ENCODE data around the gene PIK3AP1. TPM values are rescaled to one million over a fixed set of nuclear protein-coding genes. Genes with fewer than 3 reads are reported as not detected.
A peak's percentile ranks its signal among the peaks of the same experiment; 100 is the strongest.

Gene PIK3AP1
- total and polyA plus RNA-seq, 7 experiments from 2014 or later: 0.46 to 68.1 (median 2.9) TPM

DNA sequence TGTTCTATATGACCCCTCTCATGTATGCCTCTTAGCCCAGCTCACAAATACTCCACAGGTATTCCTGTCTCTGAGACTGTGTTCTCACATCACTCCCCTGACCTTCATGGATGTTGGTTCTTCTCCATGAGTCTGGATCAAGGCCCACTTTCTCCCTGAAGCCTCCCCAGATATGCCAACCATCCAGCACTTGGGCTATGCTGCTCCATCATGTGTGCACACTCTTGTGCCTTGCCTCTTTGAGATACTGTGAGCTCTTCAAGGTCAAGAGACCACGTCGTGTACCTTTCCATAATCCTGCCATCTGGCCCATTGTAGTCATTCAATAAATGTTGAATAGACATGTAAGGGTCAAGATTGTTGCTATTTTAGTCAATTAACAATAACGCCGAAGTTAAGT, 103.4 kb downstream of the PIK3AP1 start:
- Histone ChIP-seq H3K27me3 (ENCODE audit: control insufficient read depth in 2 of 2, insufficient read depth in 2 of 2, low read length in 2 of 2) (no peaks in the 10 kb centered on the region), H3K4me3 (ENCODE audit: low read length) (no peak overlapping the region), H3K9me3 (ENCODE audit: control insufficient read depth in 2 of 3, low read length in 3 of 3) (no peaks in the 10 kb centered on the region), H3K4me1 (ENCODE audit: control insufficient read depth in 2 of 2, insufficient read depth in 2 of 2, low read length in 2 of 2) (no peaks in the 10 kb centered on the region), H3K27ac (ENCODE audit: low read depth, low read length) (no peak overlapping the region), H3K36me3 (ENCODE audit: control insufficient read depth in 2 of 3, insufficient read depth in 3 of 3, low read length in 3 of 3) (peaks cover 0 to 3% (median 0%) of the 10 kb centered on the region in 3 experiments)
- DNase-seq: no peak
- H3K27ac Mint-ChIP-seq: peak overlapping the region in 1 of 9 donors; percentile 5
- ChIA-PET POLR2A (interaction anchor here (0.8 kb wide), 1 partner anchor 16 kb away, joined by 3 read pairs; no protein-coding TSS in a partner anchor), CTCF (no interaction called here)
- no peaks in the 10 kb centered on the region for H3K9me3 Mint-ChIP-seq
- H3K4me1 Mint-ChIP-seq: peaks cover 0 to 2% (median 0%) of the 10 kb centered on the region in 7 donors
- intact Hi-C loops (cut with micrococcal nuclease): no loop called here
- ATAC-seq: no peak
- H3K27me3 Mint-ChIP-seq: no peaks in the 10 kb centered on the region
- no peak overlapping the region for H3K4me3 Mint-ChIP-seq
- H3K36me3 Mint-ChIP-seq: no peaks in the 10 kb centered on the region

DNA sequence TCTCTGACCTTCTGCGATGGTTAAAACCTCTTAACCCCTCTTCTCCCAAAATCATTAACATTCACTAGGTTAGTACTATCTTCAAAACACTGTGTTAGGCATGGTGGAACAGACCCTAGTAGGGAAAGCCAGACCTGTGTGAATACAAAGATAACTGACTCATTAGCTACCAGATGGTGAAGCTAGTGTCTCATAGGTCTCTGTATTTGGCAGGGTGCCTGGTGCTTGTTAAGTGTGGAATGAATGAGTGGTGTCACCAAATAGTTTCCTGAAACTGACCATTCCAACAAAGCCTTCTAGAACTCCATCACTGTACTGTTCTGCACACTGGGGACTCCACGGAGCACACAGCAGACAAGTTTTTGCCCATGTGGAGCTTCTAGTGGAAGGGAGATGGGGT, 105.8 kb downstream of the PIK3AP1 start:
- intact Hi-C loops (cut with micrococcal nuclease): no loop called here
- ChIA-PET CTCF (no interaction called here), POLR2A (no interaction called here)
- H3K4me1 Mint-ChIP-seq: peaks cover 0 to 11% (median 8%) of the 10 kb centered on the region in 7 donors
- H3K27ac Mint-ChIP-seq: no peak overlapping the region
- DNase-seq (no peak), ATAC-seq (no peak)
- no peaks in the 10 kb centered on the region for H3K36me3 Mint-ChIP-seq
- no peak overlapping the region for H3K4me3 Mint-ChIP-seq
- H3K36me3 ChIP-seq (ENCODE audit: control insufficient read depth in 2 of 3, insufficient read depth in 3 of 3, low read length in 3 of 3): peaks cover 0 to 3% (median 0%) of the 10 kb centered on the region in 3 experiments
- peaks cover 0 to 13% of the 10 kb centered on the region in 2 donors for H3K4me1 ChIP-seq (ENCODE audit: control insufficient read depth in 2 of 2, insufficient read depth in 2 of 2, low read length in 2 of 2)
- no peak overlapping the region for H3K4me3 ChIP-seq (ENCODE audit: low read length)
- H3K27me3 ChIP-seq (ENCODE audit: control insufficient read depth in 2 of 2, insufficient read depth in 2 of 2, low read length in 2 of 2): no peaks in the 10 kb centered on the region
- no peaks in the 10 kb centered on the region for H3K9me3 Mint-ChIP-seq
- H3K27me3 Mint-ChIP-seq: no peaks in the 10 kb centered on the region
- no peaks in the 10 kb centered on the region for H3K9me3 ChIP-seq (ENCODE audit: control insufficient read depth in 2 of 3, low read length in 3 of 3)
- no peak overlapping the region for H3K27ac ChIP-seq (ENCODE audit: low read depth, low read length)

DNA sequence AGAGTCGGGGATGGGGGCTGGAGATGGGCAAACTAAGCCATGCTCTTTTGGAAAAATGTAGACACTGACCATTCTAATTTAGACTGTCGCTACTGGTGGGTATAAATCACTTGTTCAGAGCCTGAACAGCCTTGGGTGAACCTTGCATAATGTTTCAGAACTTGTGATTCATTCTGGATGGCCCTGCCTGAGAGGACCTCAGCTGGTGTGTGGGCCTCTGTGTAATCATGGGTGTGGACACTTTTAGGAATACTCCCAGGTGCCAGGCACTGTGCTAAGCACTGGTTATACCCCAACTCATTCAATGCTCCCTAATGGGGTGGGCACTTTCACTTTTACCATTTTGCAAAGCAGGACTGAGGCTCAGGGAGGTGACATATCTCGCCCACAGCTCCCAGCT, 106.7 kb downstream of the PIK3AP1 start:
- DNase-seq: no peak
- Mint-ChIP-seq H3K27me3 (no peaks in the 10 kb centered on the region), H3K4me3 (no peak overlapping the region), H3K4me1 (peaks cover 0 to 11% (median 8%) of the 10 kb centered on the region in 7 donors), H3K27ac (no peak overlapping the region), H3K36me3 (no peaks in the 10 kb centered on the region), H3K9me3 (no peaks in the 10 kb centered on the region)
- Histone ChIP-seq H3K4me3 (ENCODE audit: low read length) (no peak overlapping the region), H3K27ac (ENCODE audit: low read depth, low read length) (no peak overlapping the region), H3K4me1 (ENCODE audit: control insufficient read depth in 2 of 2, insufficient read depth in 2 of 2, low read length in 2 of 2) (peaks cover 0 to 13% of the 10 kb centered on the region in 2 donors), H3K27me3 (ENCODE audit: control insufficient read depth in 2 of 2, insufficient read depth in 2 of 2, low read length in 2 of 2) (no peaks in the 10 kb centered on the region), H3K36me3 (ENCODE audit: control insufficient read depth in 2 of 3, insufficient read depth in 3 of 3, low read length in 3 of 3) (peaks cover 0 to 3% (median 0%) of the 10 kb centered on the region in 3 experiments), H3K9me3 (ENCODE audit: control insufficient read depth in 2 of 3, low read length in 3 of 3) (no peaks in the 10 kb centered on the region)
- no peak for ATAC-seq
- ChIA-PET POLR2A (no interaction called here), CTCF (no interaction called here)
- intact Hi-C loops (cut with micrococcal nuclease): no loop called here

DNA sequence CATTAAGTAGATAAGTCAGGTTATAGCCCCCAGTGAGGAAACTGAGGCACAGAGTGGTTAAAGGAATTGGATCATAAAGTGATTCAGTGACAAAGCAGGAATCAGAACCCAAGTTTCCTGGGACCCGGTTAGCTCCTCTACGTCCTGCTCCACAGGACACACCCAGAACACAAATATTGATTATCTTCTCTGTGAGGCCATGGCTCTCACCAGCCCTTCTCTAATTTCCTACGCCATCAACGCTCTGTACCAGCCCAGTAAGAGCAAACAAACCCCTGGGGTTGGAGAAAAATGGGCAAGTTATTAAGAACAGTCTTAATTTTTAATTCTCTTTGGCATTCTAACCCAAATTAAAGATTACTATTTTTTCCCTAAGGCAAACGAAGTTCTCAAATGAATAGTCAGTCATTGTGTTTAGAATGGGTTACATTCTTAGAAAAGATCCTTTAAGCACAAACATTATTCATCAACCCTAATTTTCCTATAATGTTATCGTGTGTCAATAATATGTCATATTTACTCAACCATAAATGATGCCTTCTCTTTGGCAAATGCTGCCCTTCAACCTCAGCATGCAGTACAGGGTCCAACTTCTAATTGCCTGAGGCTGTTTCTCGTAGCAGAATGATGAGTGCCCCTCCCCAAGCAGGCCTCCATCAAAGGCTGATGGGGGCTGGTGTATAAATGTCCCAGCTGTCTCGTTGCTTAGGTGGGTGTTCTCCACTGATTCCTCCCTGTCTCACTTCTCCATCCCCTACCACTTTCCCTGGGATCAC, 108.1 kb downstream of the PIK3AP1 start:
- Mint-ChIP-seq H3K9me3 (no peaks in the 10 kb centered on the region), H3K27ac (no peak overlapping the region), H3K4me3 (no peak overlapping the region), H3K4me1 (peaks cover 0 to 11% (median 8%) of the 10 kb centered on the region in 7 donors), H3K36me3 (no peaks in the 10 kb centered on the region), H3K27me3 (no peaks in the 10 kb centered on the region)
- CTCF ChIA-PET: no interaction called here
- H3K27me3 ChIP-seq (ENCODE audit: control insufficient read depth in 2 of 2, insufficient read depth in 2 of 2, low read length in 2 of 2): no peaks in the 10 kb centered on the region
- intact Hi-C loops (cut with micrococcal nuclease): no loop called here
- no peak overlapping the region for H3K4me3 ChIP-seq (ENCODE audit: low read length)
- DNase-seq (no peak), ATAC-seq (no peak)
- POLR2A ChIA-PET: no interaction called here
- H3K36me3 ChIP-seq (ENCODE audit: control insufficient read depth in 2 of 3, insufficient read depth in 3 of 3, low read length in 3 of 3): peaks cover 0 to 3% (median 0%) of the 10 kb centered on the region in 3 experiments
- no peaks in the 10 kb centered on the region for H3K9me3 ChIP-seq (ENCODE audit: control insufficient read depth in 2 of 3, low read length in 3 of 3)
- no peak overlapping the region for H3K27ac ChIP-seq (ENCODE audit: low read depth, low read length)
- H3K4me1 ChIP-seq (ENCODE audit: control insufficient read depth in 2 of 2, insufficient read depth in 2 of 2, low read length in 2 of 2): peaks cover 0 to 13% of the 10 kb centered on the region in 2 donors

DNA sequence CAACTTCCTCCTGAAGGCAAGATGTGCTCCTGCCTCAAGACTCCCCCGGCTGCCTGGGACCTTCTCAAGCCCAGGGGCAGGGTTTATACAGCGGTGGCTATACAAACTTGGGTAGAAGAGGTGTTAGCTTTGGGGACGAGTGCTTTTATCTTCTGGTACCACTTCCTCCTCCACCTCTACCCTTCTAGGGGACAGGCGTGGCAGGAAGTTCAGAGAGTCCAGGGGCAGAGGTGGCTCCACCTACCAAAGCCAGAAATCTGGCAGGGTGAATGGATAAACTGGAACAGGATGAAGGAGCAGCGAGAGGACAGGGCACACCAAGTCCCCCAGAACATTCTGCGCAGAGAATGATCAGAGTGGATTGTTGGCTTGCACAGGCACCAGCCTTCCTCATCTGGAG, 109.5 kb downstream of the PIK3AP1 start:
- DNase-seq (no peak), ATAC-seq (peak; percentile 36)
- peaks cover 0 to 13% of the 10 kb centered on the region in 2 donors for H3K4me1 ChIP-seq (ENCODE audit: control insufficient read depth in 2 of 2, insufficient read depth in 2 of 2, low read length in 2 of 2)
- CTCF ChIA-PET: interaction anchor here (0.9 kb wide), 1 partner anchor 22 kb away, joined by 3 read pairs; no protein-coding TSS in a partner anchor
- H3K4me3 ChIP-seq (ENCODE audit: low read length): no peak overlapping the region
- Mint-ChIP-seq H3K4me1 (peaks cover 0 to 11% (median 8%) of the 10 kb centered on the region in 7 donors), H3K27me3 (peaks cover 0 to 6% (median 0%) of the 10 kb centered on the region in 5 donors), H3K4me3 (no peak overlapping the region), H3K9me3 (peaks cover 0 to 2% (median 0%) of the 10 kb centered on the region in 11 donors), H3K27ac (no peak overlapping the region), H3K36me3 (no peaks in the 10 kb centered on the region)
- no peaks in the 10 kb centered on the region for H3K27me3 ChIP-seq (ENCODE audit: control insufficient read depth in 2 of 2, insufficient read depth in 2 of 2, low read length in 2 of 2)
- H3K36me3 ChIP-seq (ENCODE audit: control insufficient read depth in 2 of 3, insufficient read depth in 3 of 3, low read length in 3 of 3): no peaks in the 10 kb centered on the region
- H3K9me3 ChIP-seq (ENCODE audit: control insufficient read depth in 2 of 3, low read length in 3 of 3): no peaks in the 10 kb centered on the region
- intact Hi-C loops (cut with micrococcal nuclease): no loop called here
- POLR2A ChIA-PET: no interaction called here
- H3K27ac ChIP-seq (ENCODE audit: low read depth, low read length): no peak overlapping the region

DNA sequence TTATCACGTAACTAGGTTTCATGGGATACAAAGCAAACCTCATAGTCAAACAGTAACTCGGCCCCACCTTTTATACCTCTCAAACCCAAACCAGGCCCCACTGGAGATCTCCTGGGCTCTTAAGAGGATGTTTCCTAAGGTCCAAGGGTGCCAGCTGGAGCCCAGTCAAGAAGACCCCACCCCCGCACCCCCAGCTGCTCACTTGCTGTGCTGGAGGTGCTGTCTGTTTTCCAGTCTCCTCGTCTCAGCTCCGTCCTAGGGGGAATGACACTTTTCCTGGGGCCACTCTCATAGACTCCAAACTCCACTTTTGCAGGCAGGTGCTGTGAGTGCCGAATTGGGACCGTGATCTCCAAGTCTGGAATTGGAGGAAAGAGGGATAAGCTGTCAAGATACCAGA, 110.8 kb downstream of the PIK3AP1 start:
- H3K27ac Mint-ChIP-seq: no peak overlapping the region
- no peak for ATAC-seq
- H3K36me3 ChIP-seq (ENCODE audit: control insufficient read depth in 2 of 3, insufficient read depth in 3 of 3, low read length in 3 of 3): no peaks in the 10 kb centered on the region

DNA sequence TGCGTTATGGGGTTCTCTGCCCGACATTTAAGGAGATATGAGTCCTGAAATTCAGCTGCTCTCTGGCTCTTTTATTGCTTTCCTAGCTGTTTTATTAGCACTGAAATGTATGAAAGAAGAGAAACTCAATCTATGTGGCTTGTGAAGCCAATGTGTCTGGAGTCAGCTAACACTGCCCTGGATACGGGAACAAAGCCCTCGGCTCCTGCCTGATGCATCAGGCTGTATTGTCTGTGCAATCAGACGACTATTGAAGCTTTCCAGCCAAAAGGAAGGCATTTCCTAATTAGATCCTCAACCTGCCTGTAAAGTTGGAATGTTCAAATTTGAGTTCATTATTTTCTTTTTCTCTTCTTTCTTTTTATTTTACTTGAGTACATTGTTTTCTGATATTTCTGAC, 111.5 kb downstream of the PIK3AP1 start:
- Histone ChIP-seq H3K27me3 (ENCODE audit: control insufficient read depth in 2 of 2, insufficient read depth in 2 of 2, low read length in 2 of 2) (no peaks in the 10 kb centered on the region), H3K27ac (ENCODE audit: low read depth, low read length) (no peak overlapping the region), H3K36me3 (ENCODE audit: control insufficient read depth in 2 of 3, insufficient read depth in 3 of 3, low read length in 3 of 3) (no peaks in the 10 kb centered on the region), H3K9me3 (ENCODE audit: control insufficient read depth in 2 of 3, low read length in 3 of 3) (no peaks in the 10 kb centered on the region), H3K4me3 (ENCODE audit: low read length) (no peak overlapping the region), H3K4me1 (ENCODE audit: control insufficient read depth in 2 of 2, insufficient read depth in 2 of 2, low read length in 2 of 2) (peaks cover 0 to 13% of the 10 kb centered on the region in 2 donors)
- Mint-ChIP-seq H3K36me3 (no peaks in the 10 kb centered on the region), H3K4me1 (peaks cover 0 to 11% (median 8%) of the 10 kb centered on the region in 7 donors), H3K4me3 (no peak overlapping the region), H3K27me3 (peaks cover 0 to 6% (median 0%) of the 10 kb centered on the region in 5 donors), H3K9me3 (peaks cover 0 to 2% (median 0%) of the 10 kb centered on the region in 11 donors), H3K27ac (no peak overlapping the region)
- ChIA-PET CTCF (no interaction called here), POLR2A (no interaction called here)
- intact Hi-C loops (cut with micrococcal nuclease): no loop called here
- no peak for DNase-seq
- no peak for ATAC-seq

More for the DNA sequence above, 110.8 kb downstream of the PIK3AP1 start:
- H3K9me3 ChIP-seq (ENCODE audit: control insufficient read depth in 2 of 3, low read length in 3 of 3): no peaks in the 10 kb centered on the region
- peaks cover 0 to 6% (median 0%) of the 10 kb centered on the region in 5 donors for H3K27me3 Mint-ChIP-seq
- no peak overlapping the region for H3K4me3 Mint-ChIP-seq
- H3K36me3 Mint-ChIP-seq: no peaks in the 10 kb centered on the region
- H3K4me1 Mint-ChIP-seq: peaks cover 0 to 11% (median 8%) of the 10 kb centered on the region in 7 donors
- POLR2A ChIA-PET: no interaction called here
- no peak overlapping the region for H3K27ac ChIP-seq (ENCODE audit: low read depth, low read length)
- no peaks in the 10 kb centered on the region for H3K27me3 ChIP-seq (ENCODE audit: control insufficient read depth in 2 of 2, insufficient read depth in 2 of 2, low read length in 2 of 2)
- H3K4me3 ChIP-seq (ENCODE audit: low read length): no peak overlapping the region
- CTCF ChIA-PET: no interaction called here
- intact Hi-C loops (cut with micrococcal nuclease): no loop called here
- DNase-seq: no peak
- H3K4me1 ChIP-seq (ENCODE audit: control insufficient read depth in 2 of 2, insufficient read depth in 2 of 2, low read length in 2 of 2): peaks cover 0 to 13% of the 10 kb centered on the region in 2 donors
- peaks cover 0 to 2% (median 0%) of the 10 kb centered on the region in 11 donors for H3K9me3 Mint-ChIP-seq
